ENCODE results near the gene LRRC8A.

DNA sequence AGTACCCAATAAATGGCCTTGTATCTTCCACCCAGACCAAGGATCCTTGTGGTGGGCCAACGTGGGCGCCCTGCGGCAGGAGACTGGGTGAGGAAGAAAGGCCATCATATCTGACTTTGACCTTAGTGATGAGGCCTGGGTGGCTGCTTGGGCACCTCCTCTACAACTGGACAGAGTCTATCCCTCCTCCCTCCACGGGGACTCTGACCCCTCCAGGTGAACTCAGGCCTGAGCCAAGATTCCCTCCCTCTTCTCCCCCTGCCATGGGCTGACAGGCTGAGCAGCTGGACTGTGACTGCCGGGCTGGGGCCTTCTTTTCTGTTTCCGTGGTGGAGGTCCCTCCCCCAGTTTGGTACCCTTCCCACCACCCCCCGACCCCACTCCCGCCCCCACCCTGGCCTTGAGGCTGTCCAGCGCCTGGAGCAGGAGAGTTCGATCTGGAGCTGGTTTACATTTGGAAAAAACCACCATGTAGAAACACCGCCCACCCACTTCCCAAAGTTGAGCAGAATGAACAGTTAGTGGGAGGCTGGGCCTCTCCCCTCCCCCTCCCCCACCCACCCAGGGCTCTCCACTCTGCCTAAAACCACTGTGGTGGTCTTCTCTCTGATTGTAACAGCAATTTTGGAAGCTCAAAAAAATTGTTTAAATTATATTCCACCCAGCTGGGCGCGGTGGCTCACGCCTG, 37.6 kb downstream of the LRRC8A start:
- no peak for TF ChIP-seq EZH2 (conservative IDR thresholded peaks at IDR 0.05; ENCODE audit: low read depth, low read length)
- TF ChIP-seq, protein P1, sequence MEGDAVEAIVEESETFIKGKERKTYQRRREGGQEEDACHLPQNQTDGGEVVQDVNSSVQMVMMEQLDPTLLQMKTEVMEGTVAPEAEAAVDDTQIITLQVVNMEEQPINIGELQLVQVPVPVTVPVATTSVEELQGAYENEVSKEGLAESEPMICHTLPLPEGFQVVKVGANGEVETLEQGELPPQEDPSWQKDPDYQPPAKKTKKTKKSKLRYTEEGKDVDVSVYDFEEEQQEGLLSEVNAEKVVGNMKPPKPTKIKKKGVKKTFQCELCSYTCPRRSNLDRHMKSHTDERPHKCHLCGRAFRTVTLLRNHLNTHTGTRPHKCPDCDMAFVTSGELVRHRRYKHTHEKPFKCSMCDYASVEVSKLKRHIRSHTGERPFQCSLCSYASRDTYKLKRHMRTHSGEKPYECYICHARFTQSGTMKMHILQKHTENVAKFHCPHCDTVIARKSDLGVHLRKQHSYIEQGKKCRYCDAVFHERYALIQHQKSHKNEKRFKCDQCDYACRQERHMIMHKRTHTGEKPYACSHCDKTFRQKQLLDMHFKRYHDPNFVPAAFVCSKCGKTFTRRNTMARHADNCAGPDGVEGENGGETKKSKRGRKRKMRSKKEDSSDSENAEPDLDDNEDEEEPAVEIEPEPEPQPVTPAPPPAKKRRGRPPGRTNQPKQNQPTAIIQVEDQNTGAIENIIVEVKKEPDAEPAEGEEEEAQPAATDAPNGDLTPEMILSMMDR (CRISPR knock-in tag; IDR thresholded peaks at IDR 0.05), result no peak; the same call in 1 of the 2 replicates
- TF ChIP-seq ZNF543 (CRISPR knock-in tag; IDR thresholded peaks at IDR 0.05), result no peak
- TF ChIP-seq, protein P2, sequence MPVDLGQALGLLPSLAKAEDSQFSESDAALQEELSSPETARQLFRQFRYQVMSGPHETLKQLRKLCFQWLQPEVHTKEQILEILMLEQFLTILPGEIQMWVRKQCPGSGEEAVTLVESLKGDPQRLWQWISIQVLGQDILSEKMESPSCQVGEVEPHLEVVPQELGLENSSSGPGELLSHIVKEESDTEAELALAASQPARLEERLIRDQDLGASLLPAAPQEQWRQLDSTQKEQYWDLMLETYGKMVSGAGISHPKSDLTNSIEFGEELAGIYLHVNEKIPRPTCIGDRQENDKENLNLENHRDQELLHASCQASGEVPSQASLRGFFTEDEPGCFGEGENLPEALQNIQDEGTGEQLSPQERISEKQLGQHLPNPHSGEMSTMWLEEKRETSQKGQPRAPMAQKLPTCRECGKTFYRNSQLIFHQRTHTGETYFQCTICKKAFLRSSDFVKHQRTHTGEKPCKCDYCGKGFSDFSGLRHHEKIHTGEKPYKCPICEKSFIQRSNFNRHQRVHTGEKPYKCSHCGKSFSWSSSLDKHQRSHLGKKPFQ (CRISPR knock-in tag; IDR thresholded peaks at IDR 0.05; ENCODE audit: insufficient replicate concordance), result no peak
- TF ChIP-seq CHD2 (IDR thresholded peaks at IDR 0.05; ENCODE audit: low read depth, low read length), result no peak
- TF ChIP-seq ZFP36L1 (CRISPR knock-in tag; IDR thresholded peaks at IDR 0.05), result no peak
- TF ChIP-seq RXRA (CRISPR knock-in tag; IDR thresholded peaks at IDR 0.05), result peak; percentile 33; the same call in 1 of the 2 replicates
- TF ChIP-seq, protein P3, sequence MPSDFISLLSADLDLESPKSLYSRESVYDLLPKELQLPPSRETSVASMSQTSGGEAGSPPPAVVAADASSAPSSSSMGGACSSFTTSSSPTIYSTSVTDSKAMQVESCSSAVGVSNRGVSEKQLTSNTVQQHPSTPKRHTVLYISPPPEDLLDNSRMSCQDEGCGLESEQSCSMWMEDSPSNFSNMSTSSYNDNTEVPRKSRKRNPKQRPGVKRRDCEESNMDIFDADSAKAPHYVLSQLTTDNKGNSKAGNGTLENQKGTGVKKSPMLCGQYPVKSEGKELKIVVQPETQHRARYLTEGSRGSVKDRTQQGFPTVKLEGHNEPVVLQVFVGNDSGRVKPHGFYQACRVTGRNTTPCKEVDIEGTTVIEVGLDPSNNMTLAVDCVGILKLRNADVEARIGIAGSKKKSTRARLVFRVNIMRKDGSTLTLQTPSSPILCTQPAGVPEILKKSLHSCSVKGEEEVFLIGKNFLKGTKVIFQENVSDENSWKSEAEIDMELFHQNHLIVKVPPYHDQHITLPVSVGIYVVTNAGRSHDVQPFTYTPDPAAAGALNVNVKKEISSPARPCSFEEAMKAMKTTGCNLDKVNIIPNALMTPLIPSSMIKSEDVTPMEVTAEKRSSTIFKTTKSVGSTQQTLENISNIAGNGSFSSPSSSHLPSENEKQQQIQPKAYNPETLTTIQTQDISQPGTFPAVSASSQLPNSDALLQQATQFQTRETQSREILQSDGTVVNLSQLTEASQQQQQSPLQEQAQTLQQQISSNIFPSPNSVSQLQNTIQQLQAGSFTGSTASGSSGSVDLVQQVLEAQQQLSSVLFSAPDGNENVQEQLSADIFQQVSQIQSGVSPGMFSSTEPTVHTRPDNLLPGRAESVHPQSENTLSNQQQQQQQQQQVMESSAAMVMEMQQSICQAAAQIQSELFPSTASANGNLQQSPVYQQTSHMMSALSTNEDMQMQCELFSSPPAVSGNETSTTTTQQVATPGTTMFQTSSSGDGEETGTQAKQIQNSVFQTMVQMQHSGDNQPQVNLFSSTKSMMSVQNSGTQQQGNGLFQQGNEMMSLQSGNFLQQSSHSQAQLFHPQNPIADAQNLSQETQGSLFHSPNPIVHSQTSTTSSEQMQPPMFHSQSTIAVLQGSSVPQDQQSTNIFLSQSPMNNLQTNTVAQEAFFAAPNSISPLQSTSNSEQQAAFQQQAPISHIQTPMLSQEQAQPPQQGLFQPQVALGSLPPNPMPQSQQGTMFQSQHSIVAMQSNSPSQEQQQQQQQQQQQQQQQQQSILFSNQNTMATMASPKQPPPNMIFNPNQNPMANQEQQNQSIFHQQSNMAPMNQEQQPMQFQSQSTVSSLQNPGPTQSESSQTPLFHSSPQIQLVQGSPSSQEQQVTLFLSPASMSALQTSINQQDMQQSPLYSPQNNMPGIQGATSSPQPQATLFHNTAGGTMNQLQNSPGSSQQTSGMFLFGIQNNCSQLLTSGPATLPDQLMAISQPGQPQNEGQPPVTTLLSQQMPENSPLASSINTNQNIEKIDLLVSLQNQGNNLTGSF (CRISPR knock-in tag; IDR thresholded peaks at IDR 0.05), result no peak
- TF ChIP-seq, protein P4, sequence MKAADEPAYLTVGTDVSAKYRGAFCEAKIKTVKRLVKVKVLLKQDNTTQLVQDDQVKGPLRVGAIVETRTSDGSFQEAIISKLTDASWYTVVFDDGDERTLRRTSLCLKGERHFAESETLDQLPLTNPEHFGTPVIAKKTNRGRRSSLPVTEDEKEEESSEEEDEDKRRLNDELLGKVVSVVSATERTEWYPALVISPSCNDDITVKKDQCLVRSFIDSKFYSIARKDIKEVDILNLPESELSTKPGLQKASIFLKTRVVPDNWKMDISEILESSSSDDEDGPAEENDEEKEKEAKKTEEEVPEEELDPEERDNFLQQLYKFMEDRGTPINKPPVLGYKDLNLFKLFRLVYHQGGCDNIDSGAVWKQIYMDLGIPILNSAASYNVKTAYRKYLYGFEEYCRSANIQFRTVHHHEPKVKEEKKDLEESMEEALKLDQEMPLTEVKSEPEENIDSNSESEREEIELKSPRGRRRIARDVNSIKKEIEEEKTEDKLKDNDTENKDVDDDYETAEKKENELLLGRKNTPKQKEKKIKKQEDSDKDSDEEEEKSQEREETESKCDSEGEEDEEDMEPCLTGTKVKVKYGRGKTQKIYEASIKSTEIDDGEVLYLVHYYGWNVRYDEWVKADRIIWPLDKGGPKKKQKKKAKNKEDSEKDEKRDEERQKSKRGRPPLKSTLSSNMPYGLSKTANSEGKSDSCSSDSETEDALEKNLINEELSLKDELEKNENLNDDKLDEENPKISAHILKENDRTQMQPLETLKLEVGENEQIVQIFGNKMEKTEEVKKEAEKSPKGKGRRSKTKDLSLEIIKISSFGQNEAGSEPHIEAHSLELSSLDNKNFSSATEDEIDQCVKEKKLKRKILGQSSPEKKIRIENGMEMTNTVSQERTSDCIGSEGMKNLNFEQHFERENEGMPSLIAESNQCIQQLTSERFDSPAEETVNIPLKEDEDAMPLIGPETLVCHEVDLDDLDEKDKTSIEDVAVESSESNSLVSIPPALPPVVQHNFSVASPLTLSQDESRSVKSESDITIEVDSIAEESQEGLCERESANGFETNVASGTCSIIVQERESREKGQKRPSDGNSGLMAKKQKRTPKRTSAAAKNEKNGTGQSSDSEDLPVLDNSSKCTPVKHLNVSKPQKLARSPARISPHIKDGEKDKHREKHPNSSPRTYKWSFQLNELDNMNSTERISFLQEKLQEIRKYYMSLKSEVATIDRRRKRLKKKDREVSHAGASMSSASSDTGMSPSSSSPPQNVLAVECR (CRISPR knock-in tag; IDR thresholded peaks at IDR 0.05; ENCODE audit: borderline replicate concordance), result no peak; the same call in 1 of the 2 replicates
- TF ChIP-seq THYN1 (CRISPR knock-in tag; IDR thresholded peaks at IDR 0.05; ENCODE audit: borderline replicate concordance, low read depth), result no peak
- TF ChIP-seq, protein P5, sequence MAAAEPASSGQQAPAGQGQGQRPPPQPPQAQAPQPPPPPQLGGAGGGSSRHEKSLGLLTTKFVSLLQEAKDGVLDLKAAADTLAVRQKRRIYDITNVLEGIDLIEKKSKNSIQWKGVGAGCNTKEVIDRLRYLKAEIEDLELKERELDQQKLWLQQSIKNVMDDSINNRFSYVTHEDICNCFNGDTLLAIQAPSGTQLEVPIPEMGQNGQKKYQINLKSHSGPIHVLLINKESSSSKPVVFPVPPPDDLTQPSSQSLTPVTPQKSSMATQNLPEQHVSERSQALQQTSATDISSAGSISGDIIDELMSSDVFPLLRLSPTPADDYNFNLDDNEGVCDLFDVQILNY (CRISPR knock-in tag; conservative IDR thresholded peaks at IDR 0.05), result no peak
- no peak for TF ChIP-seq ASH2L (IDR thresholded peaks at IDR 0.05; ENCODE audit: insufficient read length, low read depth, low read length)
- TF ChIP-seq XRCC5 (optimal IDR thresholded peaks at IDR 0.05; ENCODE audit: low read length), result no peak
